Measurements from ENCODE around the gene TOR4A.
A peak's percentile ranks its signal among the peaks of the same experiment; 100 is the strongest.
"Not testable (repeated sequence)": the region's sequence is repeated elsewhere in the genome, so short reads cannot be mapped to it uniquely, and the experiment has no call there.

TOR4A gene

GRCh38 chr9:137235424-137236237 lies 41.9 kb upstream of the TOR4A start:
- Histone ChIP-seq H3K27ac (no peak overlapping the region), H3K36me3 (ENCODE audit: control insufficient read depth, insufficient read depth, low read length) (no peaks in the 10 kb centered on the region), H3K4me1 (peaks cover 14% of the 10 kb centered on the region), H3K9ac (no peak overlapping the region), H3K79me2 (no peaks in the 10 kb centered on the region), H3K4me2 (ENCODE audit: low read length) (peak overlapping the region; percentile 45), H3K9me3 (ENCODE audit: control insufficient read depth, low read length) (no peaks in the 10 kb centered on the region), H2AFZ (peak overlapping the region; percentile 78), H3K4me3 (ENCODE audit: low read depth, low read length) (no peak overlapping the region), H3K27me3 (ENCODE audit: control insufficient read depth, insufficient read depth, low read length) (no peaks in the 10 kb centered on the region)
- no peak for TF ChIP-seq CTCF (IDR thresholded peaks at IDR 0.05)

GRCh38 chr9:137236238-137236935 lies 41.1 kb upstream of the TOR4A start:
- Histone ChIP-seq H3K4me3 (ENCODE audit: low read depth, low read length) (no peak overlapping the region), H3K27me3 (ENCODE audit: control insufficient read depth, insufficient read depth, low read length) (no peaks in the 10 kb centered on the region), H3K9ac (no peak overlapping the region), H3K9me3 (ENCODE audit: control insufficient read depth, low read length) (no peaks in the 10 kb centered on the region), H3K27ac (peak overlapping the region; percentile 65), H3K4me2 (ENCODE audit: low read length) (peak overlapping the region; percentile 60), H3K36me3 (ENCODE audit: control insufficient read depth, insufficient read depth, low read length) (no peaks in the 10 kb centered on the region), H3K79me2 (no peaks in the 10 kb centered on the region), H2AFZ (peak overlapping the region; percentile 78), H3K4me1 (peaks cover 14% of the 10 kb centered on the region)
- peak; percentile 96 for TF ChIP-seq CTCF (IDR thresholded peaks at IDR 0.05)

- Histone ChIP-seq H3K4me1 (peaks cover 14% of the 10 kb centered on the region), H3K4me2 (ENCODE audit: low read length) (peak overlapping the region; percentile 60), H3K9ac (peak overlapping the region; percentile 6), H3K27me3 (ENCODE audit: control insufficient read depth, insufficient read depth, low read length) (no peaks in the 10 kb centered on the region), H3K36me3 (ENCODE audit: control insufficient read depth, insufficient read depth, low read length) (no peaks in the 10 kb centered on the region), H3K4me3 (ENCODE audit: low read depth, low read length) (no peak overlapping the region), H3K79me2 (no peaks in the 10 kb centered on the region), H3K9me3 (ENCODE audit: control insufficient read depth, low read length) (no peaks in the 10 kb centered on the region), H2AFZ (peak overlapping the region; percentile 78), H3K27ac (peak overlapping the region; percentile 65)
- TF ChIP-seq CTCF (IDR thresholded peaks at IDR 0.05) = no peak
These were observed 40.5 kb upstream of the TOR4A start for GRCh38 chr9:137236936-137237421.

GRCh38 chr9:137237759-137238726 lies 39.5 kb upstream of the TOR4A start:
- TF ChIP-seq CTCF (IDR thresholded peaks at IDR 0.05) = no peak
- Histone ChIP-seq H3K27ac (peak overlapping the region; percentile 65), H3K4me1 (peaks cover 16% of the 10 kb centered on the region), H3K9me3 (ENCODE audit: control insufficient read depth, low read length) (no peaks in the 10 kb centered on the region), H3K9ac (no peak overlapping the region), H3K36me3 (ENCODE audit: control insufficient read depth, insufficient read depth, low read length) (no peaks in the 10 kb centered on the region), H3K27me3 (ENCODE audit: control insufficient read depth, insufficient read depth, low read length) (no peaks in the 10 kb centered on the region), H2AFZ (no peak overlapping the region), H3K79me2 (no peaks in the 10 kb centered on the region), H3K4me3 (ENCODE audit: low read depth, low read length) (no peak overlapping the region), H3K4me2 (ENCODE audit: low read length) (no peak overlapping the region)

- peak overlapping the region; percentile 85 for H2AFZ ChIP-seq
- H3K4me2 ChIP-seq (ENCODE audit: low read length) = peak overlapping the region; percentile 91
- H3K27ac ChIP-seq = peak overlapping the region; percentile 96
- not testable (repeated sequence) for H3K36me3 ChIP-seq (ENCODE audit: control insufficient read depth, insufficient read depth, low read length); H3K9me3 ChIP-seq (ENCODE audit: control insufficient read depth, low read length); H3K9ac ChIP-seq; H3K27me3 ChIP-seq (ENCODE audit: control insufficient read depth, insufficient read depth, low read length); H3K79me2 ChIP-seq
- peak overlapping the region; percentile 86 for H3K4me3 ChIP-seq (ENCODE audit: low read depth, low read length)
- peaks cover 16% of the 10 kb centered on the region for H3K4me1 ChIP-seq
These were observed 37.9 kb upstream of the TOR4A start for GRCh38 chr9:137239541-137240200.
